RWPE1 (cell line): Measurements from ENCODE around the gene ID1.
A peak's percentile ranks its signal among the peaks of the same experiment; 100 is the strongest.

ENCODE experiments used
- CTCF ChIA-PET: fragments of 350-600 bp; sonication (Branson Sonifier 250); formaldehyde crosslinking; extraction: SDS; loops from one replicate; lab custom pipeline; 2021; lab: Yijun Ruan, JAX
- POLR2A ChIA-PET: fragments of 400-600 bp; formaldehyde crosslinking; extraction: SDS; loops from one replicate; lab custom pipeline; 2020; ENCODE audit warnings: antibody characterized with exemption; ENCODE audit not compliant: low non-redundant PET; lab: Yijun Ruan, JAX
- DNase-seq: peaks from one replicate; pipeline ENCODE4 v3.0.0; 2012; ENCODE audit warnings: low spot score
- H3K27ac ChIP-seq: fragments of 450-650 bp; 2 replicates; pipeline ENCODE4 v1.5.1; 2017
- CTCF ChIP-seq: fragments of 450-650 bp; conservative IDR thresholded peaks from 2 replicates; pipeline ENCODE4 v1.5.1; 2017; ENCODE audit warnings: low read depth, mild to moderate bottlenecking

ID1 gene

DNA sequence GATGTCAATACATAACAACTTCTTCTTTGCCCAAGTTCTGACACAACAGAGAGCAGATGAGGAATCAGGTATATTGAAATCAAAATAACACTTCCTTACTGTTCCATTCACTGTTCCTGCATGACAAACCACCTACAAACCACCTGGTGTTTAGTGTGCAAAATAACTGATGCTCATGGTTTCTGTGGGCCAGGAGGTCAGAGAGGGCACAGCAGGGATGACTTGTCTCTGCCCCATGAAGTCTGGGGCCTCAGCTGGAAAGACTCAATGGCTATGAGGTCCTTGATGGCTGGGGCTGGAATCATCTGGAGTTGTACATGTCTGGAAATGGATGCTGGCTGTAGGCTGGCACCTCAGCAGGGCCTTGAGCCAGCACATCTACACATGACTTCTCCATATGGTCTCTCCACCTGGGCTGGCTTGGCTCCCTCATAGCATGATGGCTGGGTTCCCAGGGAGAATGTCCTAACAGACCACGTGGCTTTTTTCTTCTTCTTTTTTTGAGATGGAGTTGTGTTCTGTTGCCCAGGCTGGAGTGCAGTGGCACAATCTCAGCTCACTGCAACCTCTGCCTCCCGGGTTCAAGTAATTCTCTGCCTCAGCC, 25.2 kb downstream of the ID1 start:
- POLR2A ChIA-PET = no interaction called here

GRCh38 chr20:31632548-31633338, 27.7 kb downstream of the ID1 start:
- H3K27ac ChIP-seq = no peak overlapping the region
- DNase-seq = no peak
- POLR2A ChIA-PET = interaction anchor here (1.5 kb wide), 1 partner anchor 91 kb away, joined by 3 read pairs; no protein-coding TSS in a partner anchor
- CTCF ChIA-PET = interaction anchor here (0.6 to 3.8 kb wide), 4 partner anchors 20 to 90 kb away, joined by 3 to 57 read pairs (median 11); partner anchors contain the start of gene BCL2L1
- no peak for TF ChIP-seq CTCF

More for the DNA sequence above, 25.2 kb downstream of the ID1 start:
- CTCF ChIA-PET = interaction anchor here (0.6 kb wide), 1 partner anchor 90 kb away, joined by 5 read pairs; no protein-coding TSS in a partner anchor
- no peak for DNase-seq
- no peak for TF ChIP-seq CTCF
- H3K27ac ChIP-seq = peak overlapping the region; percentile 34

- CTCF ChIA-PET = interaction anchor here (0.6 to 3.8 kb wide), 26 partner anchors 8 to 401 kb away, joined by 3 to 57 read pairs (median 6); partner anchors contain the start of genes BCL2L1 and TPX2
- no peak overlapping the region for H3K27ac ChIP-seq
- no peak for TF ChIP-seq CTCF
- DNase-seq = no peak
- POLR2A ChIA-PET = interaction anchor here (0.6 to 1.5 kb wide), 2 partner anchors 22 to 90 kb away, joined by 3 to 4 read pairs; no protein-coding TSS in a partner anchor
Measured at GRCh38 chr20:31633339-31633914, 28.3 kb downstream of the ID1 start.

DNA sequence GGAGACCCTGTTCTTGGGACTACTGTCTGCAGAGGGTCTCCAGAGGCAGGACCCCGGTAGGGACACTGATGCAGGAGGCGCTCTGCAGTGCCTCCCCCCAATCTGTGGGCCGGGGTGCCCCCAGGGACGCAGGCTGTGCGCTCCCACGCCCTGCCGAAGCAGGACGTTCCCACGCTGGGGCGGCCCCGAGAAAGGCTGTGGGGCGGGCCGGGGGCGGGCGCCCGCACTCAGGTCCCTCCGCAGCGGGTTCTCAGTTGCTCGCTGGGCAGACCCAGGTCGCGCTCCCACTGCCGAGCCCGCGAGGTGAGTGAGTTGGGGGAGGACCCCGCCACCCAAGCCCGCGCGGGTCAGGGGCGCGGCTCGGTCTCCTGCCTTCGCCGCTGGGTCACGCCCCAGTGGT, 32.6 kb downstream of the ID1 start, which contains the start of gene COX4I2:
Gene COX4I2, plus strand, starts transcription at position 253 of the 400 bp plus-strand sequence. CDS start 1,106 bp downstream, outside the sequence.
- ChIA-PET POLR2A (interaction anchor here (0.7 kb wide), 1 partner anchor 799 kb away, joined by 8 read pairs; no protein-coding TSS in a partner anchor), CTCF (no interaction called here)
- TF ChIP-seq CTCF = no peak
- H3K27ac ChIP-seq = no peak within 1 kb of the TSS
- DNase-seq = no peak

- ChIA-PET CTCF (interaction anchor here (0.8 kb wide), 1 partner anchor 25 kb away, joined by 4 read pairs; no protein-coding TSS in a partner anchor), POLR2A (no interaction called here)
- no peak overlapping the region for H3K27ac ChIP-seq
- no peak for DNase-seq
- no peak for TF ChIP-seq CTCF
Measured at GRCh38 chr20:31638317-31638716, 33.2 kb downstream of the ID1 start.

GRCh38 chr20:31638816-31639215, 33.7 kb downstream of the ID1 start:
- ChIA-PET POLR2A (no interaction called here), CTCF (interaction anchor here (0.7 to 0.8 kb wide), 2 partner anchors 26 to 85 kb away, joined by 3 to 4 read pairs; no protein-coding TSS in a partner anchor)
- no peak overlapping the region for H3K27ac ChIP-seq
- no peak for DNase-seq
- no peak for TF ChIP-seq CTCF
